ENCODE data around the gene RASSF5.

DNA sequence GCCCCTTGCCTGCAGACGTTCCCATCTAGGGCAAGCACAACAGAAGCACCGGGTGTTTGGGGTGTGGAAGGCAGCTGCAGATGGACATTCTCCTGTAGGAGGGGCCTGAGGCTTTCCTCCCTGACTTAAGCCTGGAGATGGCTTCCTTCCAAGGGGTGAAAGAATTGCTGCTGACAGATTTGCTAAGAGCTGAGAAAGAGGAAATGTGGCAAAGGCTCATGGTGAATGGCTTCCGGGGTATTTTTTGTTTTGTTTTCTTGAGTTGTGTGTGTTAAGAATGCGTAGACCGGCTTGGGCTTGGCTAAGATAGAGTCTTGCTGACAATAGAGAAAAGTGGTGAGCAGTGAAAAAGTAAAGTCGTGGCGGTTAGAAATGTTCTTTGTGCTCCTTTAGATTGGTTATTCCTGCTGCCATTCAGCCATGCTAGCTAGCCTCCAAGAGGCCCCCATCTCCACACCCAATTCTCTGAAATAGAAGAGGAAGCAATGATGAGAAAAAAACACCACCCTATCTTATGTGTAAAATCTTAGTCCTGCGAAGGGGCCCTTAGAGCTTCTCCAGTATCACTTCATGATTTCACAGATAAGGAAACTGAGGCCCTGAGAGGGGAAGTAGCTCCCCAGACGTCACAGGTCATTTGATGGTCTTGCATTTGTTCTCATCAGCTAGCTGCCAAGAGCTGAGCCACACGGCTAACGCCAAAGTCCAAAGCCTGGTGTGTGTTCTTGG lies 68.0 kb downstream of the RASSF5 start:
- TF ChIP-seq EP300 (IDR thresholded peaks at IDR 0.05), result no peak
- no peak for TF ChIP-seq POLR2AphosphoS5 (IDR thresholded peaks at IDR 0.05)
